Neural cell (in vitro differentiated cells): ENCODE results near the gene C21orf58. TPM values are rescaled to one million over a fixed set of nuclear protein-coding genes. Genes with fewer than 3 reads are reported as not detected.

ENCODE experiments used
- H2AFZ ChIP-seq: fragments of 200-600, 300-800 bp; sonication (generic), shearing (Covaris generic); 2 replicates; pipeline ENCODE4 v1.6.0; 2014; ENCODE audit warnings: low read depth, mild to moderate bottlenecking, antibody characterized with exemption, low read length, moderate library complexity
- H3F3A ChIP-seq: fragments of 200-600 bp; shearing (Covaris generic); 2 replicates; pipeline ENCODE4 v1.6.1; 2016; ENCODE audit warnings: mild to moderate bottlenecking, moderate library complexity, mixed read lengths, antibody characterized with exemption, low read length; ENCODE audit not compliant: insufficient read depth, poor library complexity, severe bottlenecking
- H3K27ac ChIP-seq: fragments of 200-600, 300-800 bp; sonication (generic), shearing (Covaris generic); 2 replicates; pipeline ENCODE4 v1.5.1; 2014; ENCODE audit warnings: mild to moderate bottlenecking, low read length, moderate library complexity
- H3K27me3 ChIP-seq: fragments of 300-800, 200-600 bp; sonication (generic), shearing (Covaris generic); 2 replicates; pipeline ENCODE4 v1.6.0; 2014; ENCODE audit warnings: mild to moderate bottlenecking, low read depth, low read length, moderate library complexity; ENCODE audit not compliant: insufficient read depth
- H3K36me3 ChIP-seq: fragments of 300-800, 200-600 bp; sonication (generic), shearing (Covaris generic); 2 replicates; pipeline ENCODE4 v1.5.1; 2014; ENCODE audit warnings: mild to moderate bottlenecking, antibody characterized with exemption, low read length, moderate library complexity; ENCODE audit not compliant: insufficient read depth
- H3K4me2 ChIP-seq: fragments of 300-800, 200-600 bp; sonication (generic), shearing (Covaris generic); 2 replicates; pipeline ENCODE4 v1.6.0; 2014; ENCODE audit warnings: mild to moderate bottlenecking, low read length
- H3K4me3 ChIP-seq: fragments of 300-800, 200-600 bp; sonication (generic), shearing (Covaris generic); 2 replicates; pipeline ENCODE4 v1.5.1; 2014; ENCODE audit warnings: mild to moderate bottlenecking, low read length, moderate library complexity
- H3K79me2 ChIP-seq: fragments of 200-600 bp; shearing (Covaris generic); replicated peaks from 2 replicates; pipeline ENCODE4 v1.6.0; 2014; ENCODE audit warnings: mild to moderate bottlenecking, low read length, moderate library complexity; ENCODE audit not compliant: insufficient read depth
- H3K9ac ChIP-seq: fragments of 300-800, 200-600 bp; sonication (generic), shearing (Covaris generic); 2 replicates; pipeline ENCODE4 v1.6.1; 2016; ENCODE audit warnings: mild to moderate bottlenecking, low read length, mixed read lengths
- H3K9me2 ChIP-seq: fragments of 200-600 bp; shearing (Covaris generic); 2 replicates; pipeline ENCODE4 v1.6.1; 2016; ENCODE audit warnings: mild to moderate bottlenecking, low read length, mixed read lengths; ENCODE audit not compliant: insufficient read depth
- H3K9me3 ChIP-seq: fragments of 200-600, 300-800 bp; sonication (generic), shearing (Covaris generic); 2 replicates; pipeline ENCODE4 v1.6.1; 2016; ENCODE audit warnings: mild to moderate bottlenecking, mixed run types, low read length, moderate library complexity, mixed read lengths
- H4K20me1 ChIP-seq: fragments of 200-600 bp; shearing (Covaris generic); 2 replicates; pipeline ENCODE4 v1.6.1; 2016; ENCODE audit warnings: mild to moderate bottlenecking, mixed run types; ENCODE audit not compliant: insufficient read depth
- CTCF ChIP-seq: fragments of 450-650 bp; IDR thresholded peaks from 2 replicates; pipeline ENCODE4 v1.5.1; 2014; ENCODE audit warnings: antibody characterized with exemption, mild to moderate bottlenecking, moderate library complexity; ENCODE audit not compliant: poor library complexity, severe bottlenecking
- EP300 ChIP-seq: fragments of 450-650 bp; conservative IDR thresholded peaks from 2 replicates; pipeline ENCODE4 v1.6.1; 2014; ENCODE audit warnings: antibody characterized with exemption, mild to moderate bottlenecking, moderate library complexity; ENCODE audit not compliant: poor library complexity, severe bottlenecking
- EZH2 ChIP-seq: fragments of 200-600, 300-800 bp; shearing (Covaris generic), sonication (generic); IDR thresholded peaks from 2 replicates; pipeline ENCODE4 v1.6.1; 2014; ENCODE audit warnings: antibody characterized with exemption, low read length, borderline replicate concordance, mild to moderate bottlenecking; ENCODE audit not compliant: insufficient read depth, poor library complexity, severe bottlenecking
- MXI1 ChIP-seq: fragments of 450-650 bp; conservative IDR thresholded peaks from 2 replicates; pipeline ENCODE4 v1.6.1; 2014; ENCODE audit warnings: antibody characterized with exemption, mild to moderate bottlenecking; ENCODE audit not compliant: poor library complexity, severe bottlenecking
- POLR2AphosphoS5 ChIP-seq: IDR thresholded peaks from 2 replicates; pipeline ENCODE4 v1.6.1; 2012
- RAD21 ChIP-seq: fragments of 450-650 bp; conservative IDR thresholded peaks from 2 replicates; pipeline ENCODE4 v1.6.1; 2014; ENCODE audit warnings: antibody characterized with exemption, mild to moderate bottlenecking, moderate library complexity
- REST ChIP-seq: IDR thresholded peaks from 2 replicates; pipeline ENCODE4 v1.6.1; 2012; ENCODE audit warnings: borderline replicate concordance
- SMC3 ChIP-seq: fragments of 450-650 bp; conservative IDR thresholded peaks from 2 replicates; pipeline ENCODE4 v1.6.1; 2014; ENCODE audit warnings: antibody characterized with exemption, mild to moderate bottlenecking, moderate library complexity; ENCODE audit not compliant: poor library complexity
- TAF1 ChIP-seq: IDR thresholded peaks from 2 replicates; pipeline ENCODE4 v1.6.1; 2012; ENCODE audit warnings: low read depth
- polyA plus RNA-seq: library from polyadenylated mRNA; depleted of rRNA; stranded (reverse); fragments of >200 nt; gene quantifications from 2 replicates; pipeline ENCODE4 v1.2.3, GENCODE V29; 2014

C21orf58 gene
- polyA plus RNA-seq, 1 donor from 2014 or later, result 3.0 TPM

GRCh38 chr21:46295996-46296752, 27.5 kb downstream of the C21orf58 start:
- no peaks in the 10 kb centered on the region for H3K79me2 ChIP-seq
- TF ChIP-seq EZH2 (no peak), EP300 (no peak)
- no peaks in the 10 kb centered on the region for H3K9me2 ChIP-seq
- H4K20me1 ChIP-seq, result no peaks in the 10 kb centered on the region
- no peaks in the 10 kb centered on the region for H3K9me3 ChIP-seq
- no peak overlapping the region for H3K4me2 ChIP-seq
- H2AFZ ChIP-seq, result no peak overlapping the region
- no peaks in the 10 kb centered on the region for H3K36me3 ChIP-seq
- no peaks in the 10 kb centered on the region for H3F3A ChIP-seq
- H3K4me3 ChIP-seq, result no peak overlapping the region
- no peak overlapping the region for H3K9ac ChIP-seq
- H3K27ac ChIP-seq, result no peak overlapping the region
- no peaks in the 10 kb centered on the region for H3K27me3 ChIP-seq

GRCh38 chr21:46295177-46295770, 28.4 kb downstream of the C21orf58 start:
- TF ChIP-seq SMC3 (no peak), MXI1 (no peak), EP300 (no peak), TAF1 (no peak), CTCF (no peak), RAD21 (no peak), REST (no peak), EZH2 (no peak), POLR2AphosphoS5 (no peak)
- no peaks in the 10 kb centered on the region for H3F3A ChIP-seq
- no peaks in the 10 kb centered on the region for H4K20me1 ChIP-seq
- no peak overlapping the region for H3K9ac ChIP-seq
- no peaks in the 10 kb centered on the region for H3K27me3 ChIP-seq
- H2AFZ ChIP-seq, result no peak overlapping the region
- no peaks in the 10 kb centered on the region for H3K9me3 ChIP-seq
- H3K79me2 ChIP-seq, result no peaks in the 10 kb centered on the region
- H3K4me2 ChIP-seq, result no peak overlapping the region
- H3K36me3 ChIP-seq, result no peaks in the 10 kb centered on the region
- H3K9me2 ChIP-seq, result no peaks in the 10 kb centered on the region
- H3K4me3 ChIP-seq, result no peak overlapping the region
- H3K27ac ChIP-seq, result no peak overlapping the region
